ENCODE measurements around the gene GLT8D2.

Gene GLT8D2

DNA sequence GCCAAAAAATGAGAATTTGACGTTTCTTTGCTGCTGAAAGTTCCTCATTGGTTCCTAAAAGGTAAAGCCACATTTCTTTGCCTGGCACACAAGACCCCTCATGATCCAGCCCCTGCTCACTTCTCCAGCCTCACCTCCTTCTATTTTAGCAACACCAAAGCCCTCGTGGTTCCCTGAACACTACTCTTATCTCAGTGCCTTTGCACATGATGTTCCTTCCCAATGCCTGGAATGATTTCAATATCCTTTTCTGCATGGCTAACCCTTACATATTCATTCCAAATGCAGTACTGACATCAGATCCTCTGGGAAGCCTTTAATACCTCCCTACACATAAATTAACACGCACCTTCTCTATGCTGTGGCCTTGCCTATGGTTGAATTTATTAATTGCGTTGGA is 39.9 kb downstream of the GLT8D2 start:
- H3K27me3 ChIP-seq (ENCODE audit: insufficient read depth, poor library complexity, severe bottlenecking) = no peaks in the 10 kb centered on the region
- H3K27ac ChIP-seq (replicated peaks) = no peak overlapping the region
- no peak overlapping the region for H3K4me3 ChIP-seq (replicated peaks; ENCODE audit: insufficient read depth, low read length)
- DNase-seq (ENCODE audit: low read depth in 1 of 2, low spot score in 1 of 2) = no peak
- no peak for TF ChIP-seq POLR2AphosphoS5 (IDR thresholded peaks at IDR 0.05; ENCODE audit: low read depth)
- TF ChIP-seq GABPA (IDR thresholded peaks at IDR 0.05; ENCODE audit: low read depth) = no peak
- TF ChIP-seq, protein P1, sequence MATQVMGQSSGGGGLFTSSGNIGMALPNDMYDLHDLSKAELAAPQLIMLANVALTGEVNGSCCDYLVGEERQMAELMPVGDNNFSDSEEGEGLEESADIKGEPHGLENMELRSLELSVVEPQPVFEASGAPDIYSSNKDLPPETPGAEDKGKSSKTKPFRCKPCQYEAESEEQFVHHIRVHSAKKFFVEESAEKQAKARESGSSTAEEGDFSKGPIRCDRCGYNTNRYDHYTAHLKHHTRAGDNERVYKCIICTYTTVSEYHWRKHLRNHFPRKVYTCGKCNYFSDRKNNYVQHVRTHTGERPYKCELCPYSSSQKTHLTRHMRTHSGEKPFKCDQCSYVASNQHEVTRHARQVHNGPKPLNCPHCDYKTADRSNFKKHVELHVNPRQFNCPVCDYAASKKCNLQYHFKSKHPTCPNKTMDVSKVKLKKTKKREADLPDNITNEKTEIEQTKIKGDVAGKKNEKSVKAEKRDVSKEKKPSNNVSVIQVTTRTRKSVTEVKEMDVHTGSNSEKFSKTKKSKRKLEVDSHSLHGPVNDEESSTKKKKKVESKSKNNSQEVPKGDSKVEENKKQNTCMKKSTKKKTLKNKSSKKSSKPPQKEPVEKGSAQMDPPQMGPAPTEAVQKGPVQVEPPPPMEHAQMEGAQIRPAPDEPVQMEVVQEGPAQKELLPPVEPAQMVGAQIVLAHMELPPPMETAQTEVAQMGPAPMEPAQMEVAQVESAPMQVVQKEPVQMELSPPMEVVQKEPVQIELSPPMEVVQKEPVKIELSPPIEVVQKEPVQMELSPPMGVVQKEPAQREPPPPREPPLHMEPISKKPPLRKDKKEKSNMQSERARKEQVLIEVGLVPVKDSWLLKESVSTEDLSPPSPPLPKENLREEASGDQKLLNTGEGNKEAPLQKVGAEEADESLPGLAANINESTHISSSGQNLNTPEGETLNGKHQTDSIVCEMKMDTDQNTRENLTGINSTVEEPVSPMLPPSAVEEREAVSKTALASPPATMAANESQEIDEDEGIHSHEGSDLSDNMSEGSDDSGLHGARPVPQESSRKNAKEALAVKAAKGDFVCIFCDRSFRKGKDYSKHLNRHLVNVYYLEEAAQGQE (IDR thresholded peaks at IDR 0.05; ENCODE audit: insufficient replicate concordance, low read depth) = no peak
- TF ChIP-seq SPI1 (IDR thresholded peaks at IDR 0.05; ENCODE audit: borderline replicate concordance, low read depth) = no peak
- TF ChIP-seq, protein P2, sequence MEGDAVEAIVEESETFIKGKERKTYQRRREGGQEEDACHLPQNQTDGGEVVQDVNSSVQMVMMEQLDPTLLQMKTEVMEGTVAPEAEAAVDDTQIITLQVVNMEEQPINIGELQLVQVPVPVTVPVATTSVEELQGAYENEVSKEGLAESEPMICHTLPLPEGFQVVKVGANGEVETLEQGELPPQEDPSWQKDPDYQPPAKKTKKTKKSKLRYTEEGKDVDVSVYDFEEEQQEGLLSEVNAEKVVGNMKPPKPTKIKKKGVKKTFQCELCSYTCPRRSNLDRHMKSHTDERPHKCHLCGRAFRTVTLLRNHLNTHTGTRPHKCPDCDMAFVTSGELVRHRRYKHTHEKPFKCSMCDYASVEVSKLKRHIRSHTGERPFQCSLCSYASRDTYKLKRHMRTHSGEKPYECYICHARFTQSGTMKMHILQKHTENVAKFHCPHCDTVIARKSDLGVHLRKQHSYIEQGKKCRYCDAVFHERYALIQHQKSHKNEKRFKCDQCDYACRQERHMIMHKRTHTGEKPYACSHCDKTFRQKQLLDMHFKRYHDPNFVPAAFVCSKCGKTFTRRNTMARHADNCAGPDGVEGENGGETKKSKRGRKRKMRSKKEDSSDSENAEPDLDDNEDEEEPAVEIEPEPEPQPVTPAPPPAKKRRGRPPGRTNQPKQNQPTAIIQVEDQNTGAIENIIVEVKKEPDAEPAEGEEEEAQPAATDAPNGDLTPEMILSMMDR (IDR thresholded peaks at IDR 0.05; ENCODE audit: insufficient read depth, low read length) = no peak

DNA sequence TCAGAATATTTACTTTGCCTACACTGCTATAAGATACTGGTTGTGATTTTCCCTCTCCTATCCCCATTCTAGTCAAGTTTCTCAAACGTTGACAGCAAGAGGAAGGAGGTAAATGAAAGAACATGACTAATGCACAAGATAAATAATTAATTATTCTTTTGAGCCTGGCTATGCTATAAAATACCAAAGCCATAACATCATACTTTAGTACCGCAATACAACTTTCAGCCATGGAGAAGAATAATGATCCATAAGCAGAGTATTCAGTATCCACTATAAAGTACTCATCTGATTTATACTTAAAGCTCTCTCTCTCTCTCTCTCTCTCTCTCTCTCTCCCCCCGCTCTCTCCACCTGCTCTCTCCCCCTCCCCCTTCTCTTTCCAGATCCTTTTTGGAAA is 43.1 kb downstream of the GLT8D2 start:
- TF ChIP-seq, protein P1 (IDR thresholded peaks at IDR 0.05; ENCODE audit: insufficient replicate concordance, low read depth) = no peak
- no peak for TF ChIP-seq POLR2AphosphoS5 (IDR thresholded peaks at IDR 0.05; ENCODE audit: low read depth)
- TF ChIP-seq, protein P2 (IDR thresholded peaks at IDR 0.05; ENCODE audit: insufficient read depth, low read length) = no peak
- TF ChIP-seq GABPA (IDR thresholded peaks at IDR 0.05; ENCODE audit: low read depth) = no peak
- TF ChIP-seq SPI1 (IDR thresholded peaks at IDR 0.05; ENCODE audit: borderline replicate concordance, low read depth) = no peak
- H3K27me3 ChIP-seq (ENCODE audit: insufficient read depth, poor library complexity, severe bottlenecking) = peaks cover 2% of the 10 kb centered on the region
- H3K27ac ChIP-seq (replicated peaks) = no peak overlapping the region
- no peak overlapping the region for H3K4me3 ChIP-seq (replicated peaks; ENCODE audit: insufficient read depth, low read length)
- DNase-seq (ENCODE audit: low read depth in 1 of 2, low spot score in 1 of 2) = no peak

- Histone ChIP-seq H3K27ac (replicated peaks) (no peak overlapping the region), H3K4me3 (replicated peaks; ENCODE audit: insufficient read depth, low read length) (no peak overlapping the region), H3K27me3 (ENCODE audit: insufficient read depth, poor library complexity, severe bottlenecking) (peaks cover 2% of the 10 kb centered on the region)
- no peak for DNase-seq (ENCODE audit: low read depth in 1 of 2, low spot score in 1 of 2)
- TF ChIP-seq, protein P1 (IDR thresholded peaks at IDR 0.05; ENCODE audit: insufficient replicate concordance, low read depth) = no peak
- TF ChIP-seq GABPA (IDR thresholded peaks at IDR 0.05; ENCODE audit: low read depth) (no peak), SPI1 (IDR thresholded peaks at IDR 0.05; ENCODE audit: borderline replicate concordance, low read depth) (no peak), POLR2AphosphoS5 (IDR thresholded peaks at IDR 0.05; ENCODE audit: low read depth) (no peak)
- TF ChIP-seq, protein P2 (IDR thresholded peaks at IDR 0.05; ENCODE audit: insufficient read depth, low read length) = no peak
Observed at GRCh38 chr12:104003596-104003995, 46.4 kb downstream of the GLT8D2 start.
